GM04504 (cell line): ENCODE results near the gene SCCPDH.
"Not testable (repeated sequence)": the region's sequence is repeated elsewhere in the genome, so short reads cannot be mapped to it uniquely, and the experiment has no call there.

Experiments used
- DNase-seq: peaks from one replicate; pipeline ENCODE4 v3.0.0-alpha.2; 2012; ENCODE audit warnings: low read depth

SCCPDH gene

DNA sequence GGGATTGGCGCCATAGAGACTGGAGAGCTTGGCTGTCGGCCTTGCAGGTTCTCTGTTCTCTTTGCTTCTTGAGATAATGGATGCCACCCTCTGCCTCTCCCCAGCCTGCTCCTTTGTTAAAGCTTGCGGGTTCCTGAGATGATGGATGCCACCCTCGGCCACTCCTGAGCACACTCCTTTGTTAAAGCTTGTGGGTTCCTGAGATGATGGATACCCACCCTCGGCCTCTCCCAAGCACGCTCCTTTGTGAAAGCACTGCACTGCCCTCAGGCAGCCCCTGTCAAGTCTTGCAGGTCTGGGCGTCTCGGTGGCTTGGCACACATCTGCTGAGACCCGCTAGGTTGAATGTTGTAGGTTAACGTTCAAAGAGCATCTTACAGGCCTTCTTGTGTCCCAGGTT, 76.5 kb downstream of the SCCPDH start:
- no peak for DNase-seq

DNA sequence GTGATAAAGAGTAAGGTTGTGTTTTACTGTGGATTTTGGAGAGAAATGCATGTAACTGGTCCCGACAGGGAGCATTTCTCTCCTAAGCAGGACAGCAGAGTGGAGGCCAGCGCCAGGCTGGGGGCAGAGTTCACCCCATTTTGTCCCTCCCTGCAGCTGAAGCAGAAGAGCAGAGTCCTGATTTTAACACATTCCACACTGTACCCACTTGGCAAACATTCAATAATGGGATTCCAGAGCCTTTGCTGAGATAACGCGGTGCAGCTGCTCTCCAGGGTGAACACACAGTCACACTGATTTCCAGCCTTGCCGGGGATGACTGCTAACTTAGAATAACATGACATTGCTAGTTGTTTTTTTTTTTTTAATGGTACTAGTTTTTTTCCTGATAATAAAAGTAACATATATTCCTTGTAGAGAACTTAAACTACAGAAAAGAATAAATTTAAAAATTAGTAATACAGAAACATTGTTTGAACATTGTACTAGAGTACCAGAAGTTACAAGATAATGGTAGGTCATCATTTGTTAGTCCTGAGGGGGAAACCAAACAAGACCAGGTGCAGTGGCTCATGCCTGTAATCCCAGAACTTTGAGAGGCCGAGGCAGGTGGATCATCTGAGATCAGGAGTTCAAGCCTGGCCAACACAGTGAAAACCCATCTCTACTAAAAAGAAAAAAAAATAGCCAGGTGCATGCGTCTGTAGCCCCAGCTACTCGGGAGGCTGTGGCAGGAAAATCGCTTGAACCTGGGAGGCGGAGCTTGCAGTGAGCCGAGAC, 77.2 kb downstream of the SCCPDH start:
- DNase-seq = no peak

DNA sequence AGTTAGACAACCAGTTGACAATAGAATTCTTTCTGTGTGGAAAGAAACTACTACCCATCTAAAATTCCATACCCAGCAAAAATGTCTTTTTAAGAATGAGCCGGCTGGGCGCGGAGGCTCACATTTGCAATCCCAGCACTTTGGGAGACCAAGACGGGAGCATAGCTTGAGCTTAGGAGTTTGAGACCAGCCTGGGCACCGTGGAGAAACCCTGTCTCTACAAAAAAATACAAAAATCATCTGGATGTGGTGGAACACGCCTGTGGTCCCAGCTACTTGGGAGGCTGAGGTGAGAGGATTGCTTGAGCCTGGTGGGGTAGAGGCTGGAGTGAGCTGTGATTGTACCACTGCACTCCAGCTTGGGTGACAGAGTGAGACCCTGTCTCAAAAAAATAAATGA, 79.2 kb downstream of the SCCPDH start:
- DNase-seq = no peak

DNA sequence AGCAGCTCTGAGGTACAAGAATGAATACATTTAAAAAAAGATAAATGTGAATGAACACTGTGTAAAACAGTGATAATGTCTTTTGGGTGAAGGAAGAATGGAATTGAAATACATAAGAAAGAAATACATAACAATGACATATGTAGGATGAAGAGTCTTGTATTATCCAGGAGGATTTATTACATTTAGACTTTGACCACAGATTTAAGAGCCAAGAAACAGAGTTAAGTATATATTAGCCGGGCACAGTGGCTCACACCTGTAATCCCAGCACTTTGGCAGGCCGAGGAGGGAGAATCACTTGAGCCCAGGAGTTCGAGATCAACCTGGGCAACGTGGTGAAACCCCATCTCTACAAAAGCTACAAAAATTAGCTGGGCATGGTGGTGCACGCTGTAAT, 79.7 kb downstream of the SCCPDH start:
- DNase-seq = no peak

DNA sequence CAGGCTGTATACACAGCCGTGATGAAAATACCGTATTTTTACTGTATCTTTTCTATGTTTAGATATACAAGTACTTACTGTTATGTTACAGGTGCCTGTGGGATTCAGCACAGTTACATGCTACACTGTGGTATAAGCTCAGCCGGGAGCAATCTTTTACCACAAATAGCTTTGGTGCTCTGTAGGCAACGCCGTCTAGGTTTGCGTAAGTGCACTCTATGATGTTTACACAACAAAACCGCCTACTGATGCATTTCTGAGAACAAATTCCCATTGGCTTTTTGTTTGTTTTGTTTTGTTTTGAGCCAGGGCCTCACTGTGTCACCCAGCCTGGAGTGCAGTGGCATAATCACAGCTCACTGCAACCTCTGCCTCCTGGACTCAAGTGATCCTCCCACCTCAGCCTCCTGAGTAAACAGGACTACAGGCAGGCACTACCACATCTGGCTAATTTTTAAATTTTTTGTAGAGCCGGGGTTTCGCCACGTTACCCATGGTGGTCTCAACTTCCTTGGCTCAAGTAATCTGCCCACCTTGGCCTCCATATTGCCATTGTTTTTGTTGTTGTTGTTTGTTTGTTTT, 81.0 kb downstream of the SCCPDH start:
- DNase-seq = no peak

DNA sequence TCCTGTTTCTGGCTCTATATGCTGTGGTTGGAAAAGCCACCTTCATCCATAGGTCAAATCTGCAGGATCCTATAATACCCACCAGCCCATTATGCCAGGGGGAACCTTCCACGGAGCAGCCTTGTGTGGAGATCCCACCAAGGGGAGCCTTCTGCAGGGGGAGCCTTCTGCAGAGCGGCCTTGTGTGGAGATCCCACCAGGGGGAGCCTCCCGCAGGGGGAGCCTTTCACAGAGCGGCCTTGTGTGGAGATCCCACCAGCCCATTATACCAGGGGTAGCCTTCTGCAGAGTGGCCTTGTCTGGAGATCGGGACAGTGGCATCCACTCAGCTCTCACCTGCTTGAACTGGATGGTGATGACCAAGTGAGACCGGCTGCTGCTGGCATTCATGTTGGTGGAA, 85.3 kb downstream of the SCCPDH start:
- no peak for DNase-seq

DNA sequence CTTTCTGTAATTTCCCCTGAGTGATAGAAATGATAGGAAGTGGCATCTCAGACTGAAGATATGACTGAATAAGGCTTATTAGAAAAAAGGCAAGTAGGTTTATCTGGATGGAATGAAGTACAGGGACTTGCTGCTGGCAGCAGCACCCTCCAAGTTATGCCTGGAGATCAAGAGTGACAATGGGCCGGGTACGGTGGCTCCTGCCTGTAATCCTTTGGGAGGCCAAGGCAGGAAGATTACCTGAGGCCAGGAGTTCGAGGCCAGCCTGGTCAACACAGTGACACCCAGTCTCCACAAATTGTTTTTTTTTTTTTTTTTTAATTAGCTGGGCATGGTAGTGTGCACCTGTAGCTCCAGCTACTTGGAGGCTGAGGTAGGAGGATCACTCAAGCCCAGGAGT, 87.8 kb downstream of the SCCPDH start:
- DNase-seq = no peak

DNA sequence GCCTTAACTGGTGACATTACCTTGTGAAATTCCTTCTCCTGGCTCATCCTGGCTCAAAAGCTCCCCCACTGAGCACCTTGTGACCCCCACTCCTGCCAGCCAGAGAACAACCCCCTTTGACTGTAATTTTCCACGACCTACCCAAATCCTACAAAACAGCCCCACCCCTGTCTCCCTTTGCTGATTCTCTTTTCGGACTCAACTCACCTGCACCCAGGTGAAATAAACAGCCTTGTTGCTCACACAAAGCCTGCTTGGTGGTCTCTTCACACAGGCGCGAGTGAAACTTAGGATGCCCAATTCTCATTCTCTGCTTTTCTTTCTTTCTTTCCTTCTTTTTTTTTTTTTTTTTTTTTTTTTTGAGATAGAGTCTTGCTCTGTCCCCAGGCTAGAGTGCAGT, 89.1 kb downstream of the SCCPDH start:
- not testable (repeated sequence) for DNase-seq

DNA sequence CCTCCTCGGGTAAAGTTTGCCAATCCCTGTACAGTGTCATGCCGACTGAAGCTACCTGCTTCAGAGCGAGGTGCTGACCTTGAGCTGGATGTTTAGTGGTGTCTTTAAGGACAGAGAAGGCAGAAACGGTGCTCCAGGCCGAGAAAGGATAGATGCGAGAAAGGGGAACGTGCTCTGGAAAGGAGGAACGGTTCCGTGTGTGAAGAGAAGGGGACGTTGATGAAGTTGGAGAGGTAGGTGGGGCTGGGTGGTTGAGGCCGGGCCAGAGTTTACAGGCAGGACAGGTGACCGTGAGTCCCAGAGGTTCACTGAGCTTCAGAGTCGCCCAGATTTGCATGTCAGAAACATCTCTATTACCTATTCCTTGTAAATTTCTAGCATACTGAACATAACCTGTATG, 90.7 kb downstream of the SCCPDH start:
- no peak for DNase-seq

DNA sequence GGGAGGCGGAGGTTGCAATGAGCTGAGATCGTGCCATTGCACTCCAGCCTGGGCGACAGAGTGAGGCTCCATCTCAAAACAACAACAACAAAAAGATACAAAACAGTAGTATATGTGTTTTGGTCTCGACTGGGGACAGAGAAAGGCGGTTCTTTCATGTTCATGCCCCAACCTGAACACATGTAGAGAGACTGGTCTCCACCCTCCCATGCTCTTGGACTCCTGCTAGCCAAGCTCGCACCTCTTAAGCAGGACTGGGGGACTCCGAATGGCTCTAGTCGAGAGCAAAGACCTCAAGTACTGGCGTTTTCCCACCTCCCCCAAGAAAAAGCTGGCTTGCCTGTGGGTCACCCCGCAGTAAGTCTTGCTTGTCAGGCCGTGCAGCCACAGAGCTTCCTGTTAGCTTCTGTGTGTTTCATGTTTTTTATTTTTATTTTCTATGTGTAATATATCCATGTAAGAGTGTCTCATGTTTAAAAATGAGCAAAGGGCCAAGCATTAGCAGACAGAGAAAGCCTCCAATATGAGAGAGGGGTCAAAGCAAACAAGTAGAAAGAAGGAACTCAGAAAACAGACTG, 91.6 kb downstream of the SCCPDH start:
- DNase-seq = no peak
